Measurements from ENCODE around the gene RABEP2.
"Not testable (repeated sequence)": the region's sequence is repeated elsewhere in the genome, so short reads cannot be mapped to it uniquely, and the experiment has no call there.

The RABEP2 gene

DNA sequence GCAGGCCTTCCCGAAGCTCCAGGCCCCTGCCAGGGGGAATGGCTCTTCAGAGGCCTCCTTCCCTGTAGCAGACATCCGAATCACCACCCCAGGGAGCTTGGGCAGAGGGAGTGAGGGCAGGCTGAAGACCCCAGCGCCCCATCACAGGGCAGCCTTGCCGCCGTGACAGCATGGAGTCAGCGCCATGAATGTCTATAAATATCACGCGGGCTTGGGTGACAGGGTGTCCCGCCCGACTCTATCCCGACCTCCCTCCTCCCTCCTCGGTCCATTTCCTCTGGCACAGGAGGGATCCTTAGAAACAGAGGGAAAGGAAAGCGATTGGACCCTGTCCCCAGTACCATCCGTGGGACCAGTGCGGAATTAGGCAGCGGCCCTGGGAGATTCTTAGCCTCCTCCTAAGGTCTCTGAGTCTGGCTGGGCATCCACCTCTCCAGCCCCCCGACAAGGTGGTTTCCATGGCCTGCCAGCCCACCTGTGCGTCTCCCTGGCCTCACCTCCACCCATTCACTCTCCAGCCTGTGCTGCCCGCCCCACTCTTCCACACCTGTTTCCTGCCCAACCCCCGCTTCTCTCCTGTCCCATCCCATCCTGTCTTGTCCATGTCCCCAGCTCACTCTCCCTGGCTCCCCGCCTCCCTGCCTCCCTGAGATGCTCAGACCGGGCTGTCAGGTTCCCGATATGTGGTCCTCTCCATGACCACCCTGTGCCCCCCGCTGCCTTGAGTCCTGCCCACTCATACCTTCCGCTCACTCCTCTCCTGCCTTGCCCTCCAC, 41.6 kb downstream of the RABEP2 start:
- no peak for DNase-seq (ENCODE audit: insufficient read length, low spot score)
- TF ChIP-seq POLR2A (IDR thresholded peaks at IDR 0.05; ENCODE audit: low read depth, low read length): no peak
- FAIRE-seq: no peak

DNA sequence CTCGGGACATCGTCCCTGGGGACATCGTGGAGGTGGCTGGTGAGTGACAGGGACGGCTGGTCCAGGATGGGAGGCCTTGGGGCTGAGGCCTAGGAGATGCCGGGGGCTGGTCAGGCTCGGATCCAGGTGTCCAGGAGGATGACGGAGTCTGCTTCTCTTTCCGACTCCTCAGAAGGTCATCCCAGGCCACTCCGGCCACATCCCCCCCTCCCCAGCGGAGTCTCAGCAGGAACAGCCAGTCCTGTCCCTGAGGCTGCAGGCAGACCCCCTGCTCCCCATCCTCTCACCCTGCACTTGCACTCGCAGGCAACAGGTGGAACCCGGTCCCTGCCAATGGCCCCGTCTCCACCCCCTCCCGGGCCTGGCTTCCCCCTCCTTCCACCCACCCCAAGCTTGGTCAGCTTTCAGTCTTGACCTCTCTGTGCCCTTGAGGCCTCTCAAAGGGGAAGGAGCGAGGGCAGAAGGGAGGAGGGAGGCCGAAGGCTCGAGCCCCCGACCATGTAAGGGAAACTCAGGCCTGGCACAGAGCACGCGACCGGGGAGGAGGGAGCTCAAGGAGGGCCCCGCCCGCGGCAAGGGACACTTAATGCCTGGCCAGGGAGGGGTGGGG, 42.4 kb downstream of the RABEP2 start:
- no peak for FAIRE-seq
- DNase-seq (ENCODE audit: insufficient read length, low spot score): no peak
- TF ChIP-seq POLR2A (IDR thresholded peaks at IDR 0.05; ENCODE audit: low read depth, low read length): no peak

DNA sequence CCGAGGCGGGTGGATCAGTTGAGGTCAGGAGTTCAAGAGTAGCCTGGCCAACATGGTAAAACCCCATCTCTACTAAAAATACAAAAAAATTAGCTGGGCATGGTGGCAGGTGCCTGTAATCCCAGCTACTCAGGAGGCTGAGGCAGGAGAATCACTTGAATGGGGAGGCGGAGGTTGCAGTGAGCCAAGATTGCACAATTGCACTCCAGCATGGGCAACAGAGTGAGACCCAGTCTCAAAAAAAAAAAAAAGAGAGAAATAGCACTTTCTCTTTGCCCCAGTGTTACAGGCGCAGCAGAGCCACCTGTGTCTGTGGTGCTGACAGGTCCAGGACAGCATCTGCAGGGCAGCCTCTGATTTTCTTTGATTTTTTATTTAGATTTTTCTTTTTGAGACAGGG, 43.5 kb downstream of the RABEP2 start:
- DNase-seq (ENCODE audit: insufficient read length, low spot score); FAIRE-seq: not testable (repeated sequence)

DNA sequence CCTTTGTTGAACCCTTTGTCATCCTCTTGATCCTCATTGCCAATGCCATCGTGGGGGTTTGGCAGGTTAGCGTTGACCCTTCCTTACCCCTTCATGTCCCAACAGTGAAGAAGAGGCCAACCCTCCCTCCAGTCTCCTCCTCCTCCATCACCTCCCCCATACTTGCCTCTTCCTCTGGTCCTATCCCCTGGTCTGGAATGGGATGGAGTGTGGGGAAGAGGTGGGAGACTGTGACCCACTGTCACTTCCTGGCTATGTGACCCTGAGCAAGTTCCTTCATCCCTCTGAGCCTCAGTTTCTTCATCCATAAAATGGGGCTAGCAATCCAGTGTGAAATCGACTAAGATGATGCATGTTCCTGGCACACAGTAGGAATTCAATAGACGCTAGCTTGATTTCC, 44.1 kb downstream of the RABEP2 start:
- FAIRE-seq (no peak), DNase-seq (ENCODE audit: insufficient read length, low spot score) (no peak)
- no peak for TF ChIP-seq POLR2A (IDR thresholded peaks at IDR 0.05; ENCODE audit: low read depth, low read length)

DNA sequence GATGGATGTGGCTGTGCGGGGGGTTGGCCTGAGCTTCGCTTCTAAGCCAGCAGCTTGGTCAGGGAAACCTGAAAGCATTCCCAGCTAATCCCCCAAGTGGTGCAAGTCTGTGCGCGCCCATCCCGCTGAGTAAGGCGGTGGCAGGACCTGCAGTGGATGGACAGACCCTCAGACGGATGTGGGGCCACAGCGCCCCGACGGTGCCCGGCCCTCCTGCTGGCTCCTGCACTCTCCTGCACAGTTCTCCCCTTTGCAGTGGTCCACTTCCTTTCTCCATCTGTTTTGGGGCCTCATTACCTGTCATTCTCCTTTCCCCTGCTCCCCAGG, 44.5 kb downstream of the RABEP2 start:
- no peak for TF ChIP-seq POLR2A (IDR thresholded peaks at IDR 0.05; ENCODE audit: low read depth, low read length)

DNA sequence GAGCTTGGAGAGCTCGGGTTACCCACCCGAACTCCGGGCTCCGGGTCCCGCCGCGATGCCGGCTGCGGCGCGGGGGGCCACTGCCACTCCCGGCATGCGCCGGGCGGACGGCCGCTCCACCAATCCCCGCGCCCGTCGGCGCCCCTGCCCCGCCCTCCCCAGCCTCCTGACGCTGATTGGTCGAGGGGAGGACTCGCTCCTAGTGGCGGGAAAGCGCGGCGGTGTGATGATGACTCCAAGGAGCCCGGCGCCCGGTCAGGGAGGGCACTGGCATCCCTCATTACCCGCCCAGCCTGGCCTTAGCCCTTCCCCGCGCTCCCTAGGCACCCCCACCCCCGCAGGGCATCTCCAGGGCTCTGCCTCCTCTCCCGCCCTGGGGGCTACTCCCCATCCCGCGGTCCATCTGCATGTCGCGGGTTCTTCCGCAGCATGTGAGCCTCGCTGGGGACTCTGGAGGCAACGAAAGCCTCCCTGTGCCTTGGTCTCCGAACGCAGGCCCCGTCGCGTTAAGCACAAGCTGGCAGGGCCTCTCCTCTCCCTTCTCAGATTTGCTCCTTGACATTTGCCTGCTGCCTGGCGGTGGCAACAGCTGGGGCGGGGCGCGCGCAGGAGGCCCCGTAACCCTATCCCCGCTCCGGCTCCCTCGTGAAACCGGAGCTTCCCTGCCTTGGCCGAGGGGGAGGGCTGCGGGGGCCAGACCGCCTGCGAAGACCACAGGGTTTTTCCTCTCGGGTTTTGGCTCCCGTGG, 45.0 kb downstream of the RABEP2 start:
- no peak for FAIRE-seq
- peak; percentile 47; the same call in 1 of the 2 replicates for TF ChIP-seq POLR2A (IDR thresholded peaks at IDR 0.05; ENCODE audit: low read depth, low read length)
- peak; percentile 96 for DNase-seq (ENCODE audit: insufficient read length, low spot score)

More for the DNA sequence above, 44.5 kb downstream of the RABEP2 start:
- FAIRE-seq (no peak), DNase-seq (ENCODE audit: insufficient read length, low spot score) (no peak)

DNA sequence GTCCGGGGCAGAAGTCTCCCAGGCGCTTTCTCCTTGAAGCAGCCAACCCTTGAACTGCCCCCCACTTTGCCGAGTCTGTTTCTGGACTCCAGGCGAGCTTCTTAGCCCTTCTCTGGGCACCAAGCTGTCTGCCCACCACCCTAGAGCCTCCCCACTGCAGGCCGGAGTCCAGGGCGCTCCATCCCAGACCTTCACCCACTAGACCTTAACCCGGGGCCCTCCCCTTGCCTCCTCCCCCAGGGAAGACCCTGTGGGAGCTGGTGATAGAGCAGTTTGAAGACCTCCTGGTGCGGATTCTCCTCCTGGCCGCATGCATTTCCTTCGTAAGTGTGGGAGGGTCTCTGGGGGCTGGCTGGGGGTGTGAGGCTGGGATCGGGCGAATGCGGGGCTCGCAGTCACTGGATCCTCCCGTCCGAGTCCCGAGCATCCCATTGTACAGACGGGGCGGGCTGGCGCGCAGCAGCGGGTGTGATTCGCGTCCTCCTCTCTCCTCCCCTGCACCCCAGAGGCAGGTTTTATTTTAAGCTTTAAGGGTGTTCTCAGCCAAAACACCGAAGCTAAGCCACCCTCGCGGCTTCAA, 45.7 kb downstream of the RABEP2 start:
- DNase-seq (ENCODE audit: insufficient read length, low spot score): no peak
- no peak for FAIRE-seq
- no peak for TF ChIP-seq POLR2A (IDR thresholded peaks at IDR 0.05; ENCODE audit: low read depth, low read length)

DNA sequence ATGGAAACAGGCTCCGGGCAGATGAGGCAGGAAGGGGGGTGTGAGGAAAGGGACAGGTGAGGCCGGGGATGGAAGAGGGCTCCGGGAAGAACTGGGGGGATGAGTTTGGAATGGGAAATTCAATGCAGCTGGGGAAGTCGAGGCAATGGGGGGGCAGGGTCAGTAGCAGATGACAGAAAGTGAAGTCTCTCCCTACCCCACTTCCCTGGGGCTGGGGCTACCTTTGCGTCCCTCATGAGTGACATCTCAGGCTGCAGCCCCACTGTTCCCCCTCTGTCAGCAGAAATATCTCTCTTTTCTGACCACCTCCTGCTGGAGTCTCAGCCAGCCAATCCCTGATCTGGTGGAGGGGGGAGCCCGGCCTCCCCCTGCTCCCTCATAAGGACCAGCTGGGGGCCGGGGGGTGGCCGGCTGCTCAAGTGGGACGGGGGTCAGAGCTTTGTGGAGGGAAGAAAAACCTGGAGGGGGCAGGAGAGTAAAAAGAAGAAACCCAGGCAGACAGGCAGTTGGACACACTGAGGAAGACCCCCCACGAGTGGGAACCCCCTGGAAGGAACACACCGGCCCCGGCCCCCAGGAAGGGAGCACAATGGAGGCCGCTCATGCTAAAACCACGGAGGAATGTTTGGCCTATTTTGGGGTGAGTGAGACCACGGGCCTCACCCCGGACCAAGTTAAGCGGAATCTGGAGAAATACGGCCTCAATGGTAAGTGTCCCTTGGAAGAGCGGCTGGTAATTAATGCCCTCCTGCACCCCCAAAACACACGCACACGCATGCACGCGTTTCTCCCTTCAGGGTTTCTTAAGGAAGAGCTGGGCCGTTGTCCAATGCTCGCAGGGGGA, 46.7 kb downstream of the RABEP2 start, which contains the start of gene ATP2A1:
ATP2A1 (plus strand) TSS at position 406 of the 844 bp plus-strand sequence; CDS start at position 590, 184 bp downstream.
- TF ChIP-seq POLR2A (IDR thresholded peaks at IDR 0.05; ENCODE audit: low read depth, low read length): no peak
- DNase-seq (ENCODE audit: insufficient read length, low spot score) (no peak), FAIRE-seq (no peak)

DNA sequence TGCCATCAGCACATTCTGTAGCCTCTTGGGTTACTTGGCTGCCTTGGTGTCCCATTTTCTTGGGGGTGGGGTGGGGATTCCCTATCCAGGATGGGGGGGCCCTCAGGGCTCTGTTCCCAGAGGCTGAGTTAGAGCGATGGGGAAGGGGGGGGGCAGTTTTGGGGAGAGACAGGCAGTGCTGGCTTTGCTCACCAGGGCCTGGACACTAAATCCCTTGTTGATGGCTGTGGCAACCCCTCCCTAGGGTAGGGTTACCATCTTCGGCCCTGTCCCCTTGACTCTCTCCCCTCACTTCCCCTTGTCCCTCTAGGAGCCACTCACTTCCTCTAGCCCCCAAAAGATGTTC, 47.4 kb downstream of the RABEP2 start:
- FAIRE-seq: no peak
- DNase-seq (ENCODE audit: insufficient read length, low spot score): no peak
- TF ChIP-seq POLR2A (IDR thresholded peaks at IDR 0.05; ENCODE audit: low read depth, low read length): no peak

DNA sequence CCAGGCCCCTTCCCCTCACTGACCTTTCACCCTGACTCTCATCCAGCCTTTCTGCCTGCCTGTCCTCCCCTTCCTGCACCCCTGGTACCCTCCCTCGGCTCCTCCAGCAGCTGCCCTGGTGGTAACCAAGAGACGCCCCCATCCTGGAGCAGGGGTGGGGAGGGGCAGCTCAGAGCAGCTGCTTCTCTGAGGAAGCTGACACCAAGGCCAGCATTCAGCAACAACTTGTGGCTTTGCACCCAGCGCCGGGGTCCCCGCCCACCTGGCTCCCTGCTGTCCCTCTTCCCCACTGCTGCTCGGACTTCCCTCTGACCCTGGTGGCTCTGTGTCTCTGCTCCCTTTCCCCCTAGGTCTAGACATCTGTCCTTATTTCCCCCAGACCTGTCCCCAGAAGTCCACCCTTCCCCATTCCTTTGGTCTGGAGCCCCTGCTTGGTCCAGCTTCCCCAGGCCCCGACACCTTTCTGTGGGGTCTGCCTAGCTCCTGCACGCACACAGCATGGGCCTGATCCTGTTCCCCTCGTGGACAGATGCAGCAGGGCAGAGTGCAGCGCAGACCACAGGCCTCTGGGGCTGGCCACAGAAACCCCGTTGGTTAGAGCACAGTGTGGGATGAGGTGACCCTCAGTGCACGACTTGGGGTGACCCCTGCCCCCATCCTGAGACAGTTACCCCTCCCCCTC, 47.9 kb downstream of the RABEP2 start:
- FAIRE-seq (no peak), DNase-seq (ENCODE audit: insufficient read length, low spot score) (no peak)
- TF ChIP-seq POLR2A (IDR thresholded peaks at IDR 0.05; ENCODE audit: low read depth, low read length): no peak

DNA sequence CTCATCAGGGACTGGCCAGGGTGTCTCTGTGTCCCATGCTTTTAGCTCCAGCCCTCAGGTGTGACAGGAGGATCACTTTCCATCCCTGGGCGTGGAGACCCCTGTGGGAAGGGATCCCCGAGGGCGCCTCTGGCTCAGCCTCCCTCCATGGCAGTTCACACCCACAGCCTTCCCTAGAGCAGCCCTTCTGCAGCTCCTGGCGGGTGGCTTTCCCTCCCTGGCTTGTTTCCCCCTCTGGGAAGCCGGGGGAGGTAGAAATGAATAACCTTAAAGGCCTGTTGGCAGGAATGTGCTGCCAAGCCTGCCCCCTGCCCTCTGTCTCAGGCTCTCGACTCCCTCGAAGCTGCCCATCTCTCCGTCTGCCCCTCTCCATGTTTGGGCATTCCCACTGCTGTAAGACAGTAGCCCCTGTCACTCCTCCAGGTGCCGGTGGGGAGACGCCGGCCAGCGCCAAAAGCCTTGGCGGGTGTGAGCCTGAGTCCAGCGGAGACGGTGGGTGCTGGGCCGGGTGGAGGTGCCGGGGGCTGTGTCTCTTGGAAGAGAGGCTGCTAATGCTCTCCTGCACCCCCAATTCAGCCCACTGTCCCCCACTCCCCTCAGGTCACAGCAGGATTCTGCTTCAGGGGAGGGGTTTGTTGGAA, 48.9 kb downstream of the RABEP2 start:
- no peak for FAIRE-seq

DNA sequence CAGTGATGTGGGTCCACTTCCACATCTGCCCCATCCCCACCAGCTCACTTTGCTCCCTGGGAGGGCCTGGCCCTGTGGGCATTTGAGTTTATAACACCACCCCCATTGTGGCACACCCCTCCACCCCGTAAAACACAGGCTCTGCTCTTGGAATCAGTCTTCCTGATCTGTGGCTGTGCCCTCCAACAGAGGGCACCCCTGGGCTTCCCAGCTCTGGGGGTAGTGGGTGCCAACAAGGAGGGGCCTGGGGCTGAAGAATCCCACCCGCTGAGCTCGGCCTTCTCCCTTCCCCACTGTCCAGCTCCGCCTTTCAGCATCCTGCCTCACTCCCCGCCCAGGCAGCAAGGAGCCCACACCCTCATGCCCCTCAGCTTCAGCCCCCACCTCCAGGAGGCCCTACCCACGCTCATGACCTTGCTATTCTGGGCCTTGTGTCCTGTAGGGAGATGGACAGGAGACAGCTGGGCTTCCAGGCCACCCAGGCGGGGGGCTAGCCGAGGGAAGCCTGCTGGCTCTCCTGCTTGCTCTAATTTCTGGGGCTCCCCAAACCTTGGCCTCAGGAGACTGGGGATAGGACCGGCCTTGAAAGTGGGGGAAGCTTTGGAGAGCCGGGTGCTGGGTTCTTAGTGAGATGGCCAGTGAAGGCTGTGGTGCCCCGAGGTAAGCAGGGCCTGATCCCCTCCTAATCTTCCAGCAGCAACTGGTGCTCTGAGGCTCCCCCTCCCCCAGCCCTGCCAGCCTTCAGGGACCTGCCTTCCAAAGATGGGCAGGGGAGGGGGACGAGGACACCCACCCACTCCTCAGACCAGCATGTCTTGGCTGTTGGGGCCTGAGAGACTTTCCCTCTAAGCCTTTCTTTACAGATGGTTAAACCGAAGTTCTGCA, 49.7 kb downstream of the RABEP2 start:
- no peak for TF ChIP-seq POLR2A (IDR thresholded peaks at IDR 0.05; ENCODE audit: low read depth, low read length)
- DNase-seq (ENCODE audit: insufficient read length, low spot score): no peak
- no peak for FAIRE-seq

More for the DNA sequence above, 48.9 kb downstream of the RABEP2 start:
- no peak for TF ChIP-seq POLR2A (IDR thresholded peaks at IDR 0.05; ENCODE audit: low read depth, low read length)
- no peak for DNase-seq (ENCODE audit: insufficient read length, low spot score)

All from H54 (cell line).